ENCODE data around the gene RPS23.
A peak's percentile ranks its signal among the peaks of the same experiment; 100 is the strongest.
"Not testable (repeated sequence)": the region's sequence is repeated elsewhere in the genome, so short reads cannot be mapped to it uniquely, and the experiment has no call there.

The RPS23 gene

DNA sequence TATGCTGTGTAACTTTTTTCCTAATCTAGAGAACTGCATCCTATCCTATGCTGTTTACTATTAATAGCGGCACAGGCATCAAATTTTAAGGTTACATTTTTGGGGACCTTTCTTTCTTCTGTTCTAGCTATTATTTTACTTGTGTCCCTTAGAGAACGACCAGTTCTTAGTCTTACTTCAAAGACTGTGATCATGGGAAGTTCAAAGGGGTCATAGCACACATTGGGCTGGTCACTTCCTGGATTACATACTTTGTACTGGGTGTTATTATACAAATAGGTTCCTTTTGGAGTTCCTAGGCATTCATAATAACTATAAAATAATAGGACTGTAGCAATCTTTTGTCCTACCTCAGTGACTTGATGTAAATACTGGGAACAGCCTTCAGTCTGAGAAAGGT lies 8.8 kb downstream of the RPS23 start:
- Histone ChIP-seq H3K4me1 (ENCODE audit: control insufficient read depth, insufficient read depth, low read length) (peaks cover 12% of the 10 kb centered on the region), H3K36me3 (ENCODE audit: control insufficient read depth, insufficient read depth, low read length, severe bottlenecking) (peaks cover 12% of the 10 kb centered on the region)
- H3K9ac ChIP-seq (ENCODE audit: low read length); H3K9me3 ChIP-seq (ENCODE audit: control insufficient read depth, low read length); H3K27me3 ChIP-seq (replicated peaks; ENCODE audit: control insufficient read depth, insufficient read depth, low read length); H3K4me3 ChIP-seq (ENCODE audit: low read length); DNase-seq (ENCODE audit: low read depth): not testable (repeated sequence)

DNA sequence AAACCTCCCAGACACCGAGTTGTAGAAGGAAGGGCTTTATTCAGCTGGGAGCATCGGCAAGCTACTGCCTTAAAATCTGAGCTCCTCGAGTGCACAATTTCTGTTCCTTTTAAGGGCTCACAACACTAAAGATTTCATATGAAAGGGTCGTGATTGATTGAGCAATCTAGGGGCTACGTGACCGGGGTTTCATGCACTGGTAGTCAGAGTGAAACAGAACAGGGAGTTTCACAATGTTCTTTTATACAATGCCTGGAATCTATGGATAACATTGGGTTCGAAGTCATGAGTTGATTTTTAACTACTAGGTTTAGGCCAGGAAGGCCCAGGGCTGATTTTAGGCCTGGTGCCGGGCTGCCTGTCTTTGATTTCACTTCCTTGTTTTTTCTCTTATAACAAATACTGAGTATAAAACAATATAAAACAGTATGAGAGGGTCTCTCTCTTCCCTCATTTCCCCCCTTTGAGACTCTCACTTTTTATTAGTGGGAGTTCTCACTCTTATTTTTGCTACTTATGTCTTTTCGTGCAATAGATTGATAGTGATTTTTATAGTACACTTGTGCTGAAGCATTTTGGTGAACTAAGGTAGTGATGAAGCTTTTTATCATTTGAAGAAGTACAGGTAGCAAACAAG lies 10.7 kb downstream of the RPS23 start:
- not testable (repeated sequence) for H3K4me3 ChIP-seq (ENCODE audit: low read length); H3K9me3 ChIP-seq (ENCODE audit: control insufficient read depth, low read length); H3K27me3 ChIP-seq (replicated peaks; ENCODE audit: control insufficient read depth, insufficient read depth, low read length); H3K4me1 ChIP-seq (ENCODE audit: control insufficient read depth, insufficient read depth, low read length); H3K9ac ChIP-seq (ENCODE audit: low read length); H3K36me3 ChIP-seq (ENCODE audit: control insufficient read depth, insufficient read depth, low read length, severe bottlenecking); DNase-seq (ENCODE audit: low read depth)

DNA sequence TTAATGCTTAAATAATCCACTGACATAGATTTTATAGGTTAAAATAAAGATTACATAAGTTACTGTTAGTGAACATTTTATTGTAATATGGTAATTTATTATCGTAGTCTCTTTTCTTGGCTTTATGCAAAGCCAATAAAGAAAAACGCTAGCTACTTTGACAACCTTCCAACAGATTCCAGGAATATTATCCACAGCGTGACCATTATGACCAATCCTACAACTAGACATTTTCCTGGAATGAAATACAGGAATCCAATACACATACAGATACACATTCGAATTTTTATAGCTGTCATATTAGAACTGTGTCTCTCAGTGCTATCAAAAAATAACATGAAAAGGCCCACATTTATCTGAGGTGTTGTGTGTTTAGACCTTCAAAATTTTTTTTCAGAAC lies 13.1 kb downstream of the RPS23 start:
- no peak overlapping the region for H3K9ac ChIP-seq (ENCODE audit: low read length)
- no peak for DNase-seq (ENCODE audit: low read depth)
- peaks cover 8% of the 10 kb centered on the region for H3K4me1 ChIP-seq (ENCODE audit: control insufficient read depth, insufficient read depth, low read length)
- H3K9me3 ChIP-seq (ENCODE audit: control insufficient read depth, low read length): no peaks in the 10 kb centered on the region
- H3K36me3 ChIP-seq (ENCODE audit: control insufficient read depth, insufficient read depth, low read length, severe bottlenecking): peaks cover 5% of the 10 kb centered on the region
- H3K27me3 ChIP-seq (replicated peaks; ENCODE audit: control insufficient read depth, insufficient read depth, low read length): no peaks in the 10 kb centered on the region
- H3K4me3 ChIP-seq (ENCODE audit: low read length): peak overlapping the region; percentile 2

DNA sequence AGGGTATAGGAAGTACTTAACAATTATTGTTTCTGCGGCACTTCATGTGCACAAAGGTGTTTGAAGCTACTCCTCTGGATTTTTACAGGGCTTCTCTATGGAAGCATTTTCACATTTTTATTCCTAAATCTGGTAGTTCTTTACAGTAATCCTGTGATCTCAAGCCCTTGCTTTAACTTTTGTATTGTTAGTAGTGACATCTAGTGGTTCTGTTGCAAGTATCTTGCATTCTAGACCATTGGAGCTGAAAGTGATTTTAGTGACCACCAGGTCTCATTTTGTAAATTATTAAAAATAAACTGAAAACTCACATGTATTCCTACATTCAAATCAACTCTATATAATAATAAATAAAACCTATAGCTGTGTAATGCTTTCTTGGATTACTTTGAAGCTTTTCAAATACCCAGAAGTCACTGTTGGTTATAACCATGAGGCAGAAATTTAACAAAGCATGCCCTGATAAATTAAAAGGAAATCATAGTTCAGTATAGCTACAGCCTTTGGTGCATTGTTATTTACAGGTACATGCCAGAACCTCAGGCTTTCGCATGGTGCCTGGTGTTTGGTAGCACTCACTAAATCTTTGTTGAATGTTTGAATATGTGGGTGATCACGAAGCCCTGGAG lies 18.9 kb downstream of the RPS23 start:
- Histone ChIP-seq H3K27me3 (replicated peaks; ENCODE audit: control insufficient read depth, insufficient read depth, low read length) (no peaks in the 10 kb centered on the region), H3K4me1 (ENCODE audit: control insufficient read depth, insufficient read depth, low read length) (peaks cover 9% of the 10 kb centered on the region), H3K36me3 (ENCODE audit: control insufficient read depth, insufficient read depth, low read length, severe bottlenecking) (no peaks in the 10 kb centered on the region), H3K4me3 (ENCODE audit: low read length) (no peak overlapping the region), H3K9me3 (ENCODE audit: control insufficient read depth, low read length) (no peaks in the 10 kb centered on the region), H3K9ac (ENCODE audit: low read length) (no peak overlapping the region)
- DNase-seq (ENCODE audit: low read depth): peak; percentile 66

DNA sequence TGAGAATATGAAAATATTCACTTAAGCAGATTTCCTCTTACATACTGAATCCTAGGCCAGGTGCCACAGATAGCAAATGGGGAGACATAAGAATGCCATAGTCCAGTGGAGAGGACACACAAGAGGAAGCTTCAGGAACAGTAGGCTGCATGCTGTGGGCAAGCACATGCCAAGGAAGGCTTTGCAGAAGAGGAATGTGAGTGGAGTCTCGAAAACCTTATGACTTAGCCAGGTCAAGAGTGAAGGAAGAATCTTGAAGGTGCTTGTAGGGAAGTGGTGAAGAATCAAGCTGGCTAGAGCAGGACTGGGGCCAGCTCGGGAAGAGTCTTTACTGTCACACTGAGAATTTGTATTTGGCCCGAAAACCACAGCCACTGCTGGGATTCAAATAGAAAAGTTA lies 20.4 kb downstream of the RPS23 start:
- no peaks in the 10 kb centered on the region for H3K9me3 ChIP-seq (ENCODE audit: control insufficient read depth, low read length)
- no peak overlapping the region for H3K4me3 ChIP-seq (ENCODE audit: low read length)
- DNase-seq (ENCODE audit: low read depth): no peak
- H3K9ac ChIP-seq (ENCODE audit: low read length): no peak overlapping the region
- H3K27me3 ChIP-seq (replicated peaks; ENCODE audit: control insufficient read depth, insufficient read depth, low read length): no peaks in the 10 kb centered on the region
- H3K36me3 ChIP-seq (ENCODE audit: control insufficient read depth, insufficient read depth, low read length, severe bottlenecking): no peaks in the 10 kb centered on the region
- H3K4me1 ChIP-seq (ENCODE audit: control insufficient read depth, insufficient read depth, low read length): peaks cover 9% of the 10 kb centered on the region

DNA sequence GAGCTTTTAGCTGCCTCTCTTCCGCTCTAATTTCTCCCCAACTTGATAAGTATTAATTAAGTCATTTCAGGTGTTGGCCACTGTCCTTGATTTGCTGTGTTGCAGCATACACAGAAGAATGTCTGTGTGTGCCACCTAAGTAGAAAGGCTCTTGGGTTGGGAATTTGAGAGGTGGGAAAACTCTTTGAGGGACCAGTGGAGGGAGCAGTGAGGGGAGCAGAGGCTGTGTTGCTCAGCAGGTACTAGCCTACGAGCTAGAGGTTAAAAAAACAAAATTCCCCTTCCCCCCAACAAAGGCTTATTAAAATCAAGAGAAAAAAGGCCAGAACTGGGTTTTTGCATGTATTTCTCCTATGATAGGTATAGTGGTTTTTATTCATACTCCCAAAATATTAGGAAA lies 20.9 kb downstream of the RPS23 start:
- H3K27me3 ChIP-seq (replicated peaks; ENCODE audit: control insufficient read depth, insufficient read depth, low read length): no peaks in the 10 kb centered on the region
- H3K4me3 ChIP-seq (ENCODE audit: low read length): no peak overlapping the region
- no peaks in the 10 kb centered on the region for H3K9me3 ChIP-seq (ENCODE audit: control insufficient read depth, low read length)
- no peak for DNase-seq (ENCODE audit: low read depth)
- H3K36me3 ChIP-seq (ENCODE audit: control insufficient read depth, insufficient read depth, low read length, severe bottlenecking): no peaks in the 10 kb centered on the region
- H3K9ac ChIP-seq (ENCODE audit: low read length): no peak overlapping the region
- peaks cover 9% of the 10 kb centered on the region for H3K4me1 ChIP-seq (ENCODE audit: control insufficient read depth, insufficient read depth, low read length)

DNA sequence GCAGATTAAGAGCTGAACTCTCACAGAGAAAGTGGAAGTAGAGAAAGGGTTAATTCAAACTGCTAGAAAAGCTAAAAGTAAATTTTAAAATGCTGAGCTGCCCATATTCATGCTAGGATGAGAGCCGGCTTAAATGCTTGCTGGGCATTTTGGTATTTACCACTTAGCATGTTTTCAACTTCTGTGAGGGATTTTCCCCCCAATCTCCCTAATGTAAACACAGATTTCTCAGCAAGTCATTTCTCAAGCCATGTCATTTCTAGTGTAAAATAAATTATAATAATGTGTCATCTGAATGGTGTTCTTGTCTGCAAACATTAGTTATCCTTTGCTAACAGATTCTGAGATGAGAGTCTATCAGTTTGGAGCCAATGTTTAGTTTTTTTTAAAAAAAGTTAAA lies 22.3 kb downstream of the RPS23 start:
- no peak overlapping the region for H3K4me3 ChIP-seq (ENCODE audit: low read length)
- no peak overlapping the region for H3K9ac ChIP-seq (ENCODE audit: low read length)
- H3K4me1 ChIP-seq (ENCODE audit: control insufficient read depth, insufficient read depth, low read length): peaks cover 9% of the 10 kb centered on the region
- no peaks in the 10 kb centered on the region for H3K27me3 ChIP-seq (replicated peaks; ENCODE audit: control insufficient read depth, insufficient read depth, low read length)
- DNase-seq (ENCODE audit: low read depth): no peak
- H3K9me3 ChIP-seq (ENCODE audit: control insufficient read depth, low read length): no peaks in the 10 kb centered on the region
- no peaks in the 10 kb centered on the region for H3K36me3 ChIP-seq (ENCODE audit: control insufficient read depth, insufficient read depth, low read length, severe bottlenecking)

DNA sequence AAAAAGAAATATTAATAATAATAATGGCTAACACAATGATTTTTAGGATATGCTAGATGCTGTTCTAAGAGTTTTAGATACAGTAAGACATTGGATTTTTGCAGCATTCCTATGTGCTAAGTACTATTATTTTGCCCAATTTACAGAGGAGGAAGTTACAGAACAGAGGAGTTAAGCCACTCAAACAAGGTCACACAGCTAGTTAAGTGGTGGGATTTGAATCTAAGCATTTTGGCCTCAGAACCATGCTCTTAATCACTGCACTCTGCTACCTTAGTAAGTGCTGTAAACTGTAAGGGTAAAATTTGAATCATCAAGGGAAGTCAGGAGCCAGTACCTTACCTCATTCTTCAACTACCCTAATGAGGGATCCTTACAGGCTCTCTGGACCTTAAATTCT lies 25.4 kb downstream of the RPS23 start:
- DNase-seq (ENCODE audit: low read depth): no peak
- H3K27me3 ChIP-seq (replicated peaks; ENCODE audit: control insufficient read depth, insufficient read depth, low read length): no peaks in the 10 kb centered on the region
- peaks cover 2% of the 10 kb centered on the region for H3K9me3 ChIP-seq (ENCODE audit: control insufficient read depth, low read length)
- H3K4me3 ChIP-seq (ENCODE audit: low read length): no peak overlapping the region
- H3K9ac ChIP-seq (ENCODE audit: low read length): no peak overlapping the region
- peaks cover 2% of the 10 kb centered on the region for H3K4me1 ChIP-seq (ENCODE audit: control insufficient read depth, insufficient read depth, low read length)
- H3K36me3 ChIP-seq (ENCODE audit: control insufficient read depth, insufficient read depth, low read length, severe bottlenecking): no peaks in the 10 kb centered on the region

DNA sequence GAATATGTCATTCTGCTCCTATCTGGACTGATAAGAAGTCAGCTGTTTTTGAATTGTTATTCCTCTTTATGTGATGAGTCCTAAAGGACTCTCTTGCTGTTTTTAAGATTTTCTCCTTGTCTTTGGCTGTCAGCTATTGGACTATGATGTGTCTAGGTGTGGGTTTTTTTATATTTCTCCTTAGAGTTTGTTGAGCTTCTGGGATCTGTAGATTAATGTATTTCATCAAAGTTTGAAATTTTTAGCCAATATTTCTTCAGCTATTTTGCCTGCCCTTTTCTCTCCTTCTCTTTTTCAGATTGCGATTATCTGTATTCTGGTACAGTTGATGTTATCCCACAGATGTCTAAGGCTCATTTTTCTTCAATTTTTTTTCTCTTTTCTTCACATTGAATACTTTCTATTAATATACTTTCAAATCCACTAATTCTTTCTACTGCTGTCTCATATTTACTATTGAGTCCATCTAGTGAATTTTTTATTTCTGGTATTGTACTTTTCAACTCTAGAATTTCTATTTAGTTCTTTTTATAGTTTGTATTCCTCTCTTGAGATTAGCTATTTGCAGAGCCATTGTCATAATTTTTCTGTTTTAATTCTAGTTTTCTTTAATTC lies 31.1 kb downstream of the RPS23 start:
- Histone ChIP-seq H3K36me3 (ENCODE audit: control insufficient read depth, insufficient read depth, low read length, severe bottlenecking) (no peaks in the 10 kb centered on the region), H3K4me3 (ENCODE audit: low read length) (peak overlapping the region; percentile 11), H3K4me1 (ENCODE audit: control insufficient read depth, insufficient read depth, low read length) (no peaks in the 10 kb centered on the region), H3K9me3 (ENCODE audit: control insufficient read depth, low read length) (peaks cover 15% of the 10 kb centered on the region), H3K27me3 (replicated peaks; ENCODE audit: control insufficient read depth, insufficient read depth, low read length) (no peaks in the 10 kb centered on the region), H3K9ac (ENCODE audit: low read length) (no peak overlapping the region)
- DNase-seq (ENCODE audit: low read depth): no peak

DNA sequence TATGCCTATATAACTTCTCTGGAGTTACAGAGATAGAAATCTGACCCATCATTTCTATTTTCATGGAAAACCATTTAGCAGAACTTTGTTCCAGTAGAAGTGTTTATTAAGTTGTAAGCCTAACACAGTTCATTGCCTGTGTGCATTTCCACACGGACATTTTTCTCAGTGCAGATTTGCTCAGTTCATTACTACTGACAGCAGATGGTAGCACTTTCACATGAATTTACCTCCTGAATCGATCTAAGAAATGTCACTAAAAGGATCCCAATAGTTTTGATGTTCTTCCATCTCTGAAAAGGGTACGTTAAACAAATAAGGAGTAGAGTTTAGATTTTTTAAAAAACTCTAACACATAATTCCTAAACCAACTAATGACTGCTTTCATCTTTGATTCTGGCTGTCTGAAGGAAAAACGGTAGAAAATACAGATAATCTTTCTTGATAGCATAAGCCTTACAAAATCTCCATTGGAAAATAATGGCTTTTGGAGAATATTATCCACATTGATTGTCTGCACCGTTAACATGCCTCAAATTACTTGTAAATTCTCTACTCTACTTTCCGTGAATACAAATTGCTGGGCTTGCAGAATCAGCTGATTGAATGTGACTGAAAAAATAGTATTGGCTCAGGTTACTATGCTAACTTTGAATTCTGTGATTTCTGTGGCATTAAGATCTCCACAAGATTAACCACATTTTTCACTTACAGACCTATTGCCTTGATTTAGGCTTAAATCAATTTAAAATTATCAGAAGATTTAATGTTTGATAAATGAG lies 33.1 kb downstream of the RPS23 start:
- Histone ChIP-seq H3K27me3 (replicated peaks; ENCODE audit: control insufficient read depth, insufficient read depth, low read length) (no peaks in the 10 kb centered on the region), H3K9ac (ENCODE audit: low read length) (no peak overlapping the region), H3K9me3 (ENCODE audit: control insufficient read depth, low read length) (peaks cover 15% of the 10 kb centered on the region), H3K4me1 (ENCODE audit: control insufficient read depth, insufficient read depth, low read length) (no peaks in the 10 kb centered on the region), H3K36me3 (ENCODE audit: control insufficient read depth, insufficient read depth, low read length, severe bottlenecking) (no peaks in the 10 kb centered on the region), H3K4me3 (ENCODE audit: low read length) (no peak overlapping the region)
- peak; percentile 36 for DNase-seq (ENCODE audit: low read depth)

DNA sequence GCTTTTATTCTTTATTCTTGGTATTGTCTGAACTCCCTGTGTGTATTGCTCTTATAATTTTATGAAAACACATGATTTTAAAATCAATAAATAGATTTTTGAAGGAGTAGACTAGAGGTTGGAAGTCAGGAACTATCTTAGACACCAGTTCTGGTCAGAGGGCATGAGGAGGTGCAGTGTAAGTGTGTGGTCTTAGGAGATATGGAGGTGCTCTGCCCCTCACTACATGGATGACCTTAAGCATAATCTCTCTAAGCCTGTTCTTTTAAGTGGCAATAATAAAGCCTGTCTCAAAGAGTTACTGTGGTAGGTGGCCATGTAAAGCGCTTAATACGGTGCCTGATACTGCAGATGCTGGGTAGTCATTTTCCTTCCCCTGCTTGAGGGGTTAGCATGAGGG lies 34.0 kb downstream of the RPS23 start:
- no peak for DNase-seq (ENCODE audit: low read depth)
- H3K4me1 ChIP-seq (ENCODE audit: control insufficient read depth, insufficient read depth, low read length): no peaks in the 10 kb centered on the region
- H3K9me3 ChIP-seq (ENCODE audit: control insufficient read depth, low read length): peaks cover 15% of the 10 kb centered on the region

More for the DNA sequence above, 34.0 kb downstream of the RPS23 start:
- H3K36me3 ChIP-seq (ENCODE audit: control insufficient read depth, insufficient read depth, low read length, severe bottlenecking): no peaks in the 10 kb centered on the region
- H3K27me3 ChIP-seq (replicated peaks; ENCODE audit: control insufficient read depth, insufficient read depth, low read length): no peaks in the 10 kb centered on the region
- no peak overlapping the region for H3K4me3 ChIP-seq (ENCODE audit: low read length)
- H3K9ac ChIP-seq (ENCODE audit: low read length): no peak overlapping the region
